HL-60 (cell line): ENCODE results near the gene LIPT1.

Experiments
- CTCF ChIP-seq: IDR thresholded peaks from one replicate; pipeline ENCODE4 v1.5.1; 2011; ENCODE audit warnings: low read length, control low read depth, inconsistent platforms; ENCODE audit not compliant: insufficient read depth
- POLR2AphosphoS5 ChIP-seq: IDR thresholded peaks from 2 replicates; pipeline ENCODE4 v1.6.1; 2012; ENCODE audit warnings: low read depth
- SPI1 ChIP-seq: IDR thresholded peaks from 2 replicates; pipeline ENCODE4 v1.6.1; 2012; ENCODE audit warnings: low read depth, mild to moderate bottlenecking, borderline replicate concordance

GRCh38 chr2:99112617-99113016 is 42.1 kb upstream of the LIPT1 start:
- TF ChIP-seq CTCF, result no peak
- TF ChIP-seq POLR2AphosphoS5, result no peak
- no peak for TF ChIP-seq SPI1
